HEK293 (cell line): ENCODE results near the gene TBL1XR1.
"Not testable (repeated sequence)": the region's sequence is repeated elsewhere in the genome, so short reads cannot be mapped to it uniquely, and the experiment has no call there.

ENCODE experiments used
- CTCF ChIA-PET: fragments of 350-600 bp; formaldehyde crosslinking; extraction: SDS; loops from one replicate; lab custom pipeline; 2021; ENCODE audit warnings: antibody characterized with exemption; lab: Yijun Ruan, JAX
- POLR2A ChIA-PET: fragments of 300-600 bp; formaldehyde crosslinking; extraction: SDS; loops from one replicate; lab custom pipeline; 2020; ENCODE audit warnings: antibody characterized with exemption, inconsistent platforms; lab: Yijun Ruan, JAX
- H3K27ac ChIP-seq: fragments of 200-500 bp; sonication (Bioruptor generic); 2 replicates; pipeline ENCODE4 v1.5.1; 2014; ENCODE audit warnings: low read depth, low read length, control low read depth, inconsistent platforms; ENCODE audit errors: extremely low read depth
- H3K36me3 ChIP-seq, 2 experiments: fragments of 200-500 bp in 1 of 2; sonication (Bioruptor generic) in 1 of 2; 1 replicate in 1 of 2; 2 replicates in 1 of 2; pipeline ENCODE4 v1.5.1; 2014 to 2017; ENCODE audit warnings: inconsistent platforms in 2 of 2, low read length in 2 of 2; ENCODE audit not compliant: control insufficient read depth in 2 of 2, insufficient read depth in 1 of 2
- H3K4me1 ChIP-seq: fragments of 200-500 bp; sonication (Bioruptor generic); 2 replicates; pipeline ENCODE4 v1.5.1; 2014; ENCODE audit warnings: mild to moderate bottlenecking, low read length, inconsistent platforms; ENCODE audit not compliant: control insufficient read depth, insufficient read depth
- H3K4me3 ChIP-seq: 2 replicates; pipeline ENCODE4 v1.5.1; 2011; ENCODE audit warnings: low read depth, mild to moderate bottlenecking, control low read depth, low read length, moderate library complexity
- H3K9me3 ChIP-seq: fragments of 200-500 bp; sonication (Bioruptor generic); 2 replicates; pipeline ENCODE4 v1.5.1; 2014; ENCODE audit warnings: low read depth, low read length, inconsistent platforms; ENCODE audit not compliant: control insufficient read depth, insufficient read depth
- HOXD13 ChIP-seq: sonication (generic); formaldehyde crosslinking; IDR thresholded peaks from 2 replicates; pipeline ENCODE4 v1.8.0; 2022; ENCODE audit warnings: missing genetic modification reagents, borderline replicate concordance
- KLF17 ChIP-seq: fragments of 450-650 bp; formaldehyde crosslinking; IDR thresholded peaks from 2 replicates; pipeline ENCODE4 v1.5.1; 2016; ENCODE audit warnings: missing biosample characterization, missing genetic modification characterization
- KLF8 ChIP-seq: fragments of 450-650 bp; formaldehyde crosslinking; IDR thresholded peaks from 2 replicates; pipeline ENCODE4 v1.5.1; 2016; ENCODE audit warnings: missing biosample characterization, missing genetic modification characterization
- MYNN ChIP-seq: fragments of 450-650 bp; formaldehyde crosslinking; IDR thresholded peaks from 2 replicates; pipeline ENCODE4 v1.5.1; 2016; ENCODE audit warnings: missing biosample characterization, missing genetic modification characterization, borderline replicate concordance
- OVOL3 ChIP-seq: fragments of 450-650 bp; formaldehyde crosslinking; IDR thresholded peaks from 2 replicates; pipeline ENCODE4 v1.5.1; 2016; ENCODE audit warnings: missing biosample characterization, missing genetic modification characterization
- SETDB1 ChIP-seq: IDR thresholded peaks from one replicate; pipeline ENCODE4 v1.6.1; 2017; ENCODE audit warnings: mild to moderate bottlenecking, low read length, moderate library complexity, mixed read lengths; ENCODE audit not compliant: insufficient read length
- YY1 ChIP-seq: fragments of 450-650 bp; formaldehyde crosslinking; IDR thresholded peaks from 2 replicates; pipeline ENCODE4 v1.5.1; 2018; ENCODE audit warnings: missing biosample characterization, missing genetic modification characterization
- ZBTB21 ChIP-seq: fragments of 450-650 bp; formaldehyde crosslinking; IDR thresholded peaks from 2 replicates; pipeline ENCODE4 v1.5.1; 2017; ENCODE audit warnings: missing biosample characterization, missing genetic modification characterization
- ZFHX2 ChIP-seq: fragments of 450-650 bp; formaldehyde crosslinking; conservative IDR thresholded peaks from 2 replicates; pipeline ENCODE4 v1.5.1; 2016; ENCODE audit warnings: missing biosample characterization, missing genetic modification characterization
- ZIC2 ChIP-seq: fragments of 450-650 bp; formaldehyde crosslinking; IDR thresholded peaks from 2 replicates; pipeline ENCODE4 v1.5.1; 2016; ENCODE audit warnings: missing biosample characterization, missing genetic modification characterization
- ZNF10 ChIP-seq: fragments of 450-650 bp; formaldehyde crosslinking; IDR thresholded peaks from 2 replicates; pipeline ENCODE4 v1.5.1; 2017; ENCODE audit warnings: missing biosample characterization, missing genetic modification characterization
- ZNF311 ChIP-seq: fragments of 450-650 bp; formaldehyde crosslinking; IDR thresholded peaks from 2 replicates; pipeline ENCODE4 v1.5.1; 2017; ENCODE audit warnings: missing biosample characterization, missing genetic modification characterization, borderline replicate concordance
- ZNF354C ChIP-seq: fragments of 450-650 bp; formaldehyde crosslinking; IDR thresholded peaks from 2 replicates; pipeline ENCODE4 v1.5.1; 2016; ENCODE audit warnings: missing biosample characterization, missing genetic modification characterization, low read depth, borderline replicate concordance
- ZNF404 ChIP-seq: fragments of 450-650 bp; formaldehyde crosslinking; IDR thresholded peaks from 2 replicates; pipeline ENCODE4 v1.5.1; 2017; ENCODE audit warnings: missing biosample characterization, missing genetic modification characterization
- ZNF48 ChIP-seq: fragments of 450-650 bp; formaldehyde crosslinking; IDR thresholded peaks from 2 replicates; pipeline ENCODE4 v1.5.1; 2016; ENCODE audit warnings: missing biosample characterization, missing genetic modification characterization
- ZNF513 ChIP-seq: fragments of 450-650 bp; IDR thresholded peaks from 2 replicates; pipeline ENCODE4 v1.5.1; 2018; ENCODE audit warnings: missing biosample characterization, missing genetic modification characterization
- ZNF768 ChIP-seq: fragments of 450-650 bp; formaldehyde crosslinking; IDR thresholded peaks from 2 replicates; pipeline ENCODE4 v1.5.1; 2018; ENCODE audit warnings: missing biosample characterization, mild to moderate bottlenecking, missing genetic modification characterization
- ZNF792 ChIP-seq: fragments of 450-650 bp; formaldehyde crosslinking; IDR thresholded peaks from 2 replicates; pipeline ENCODE4 v1.5.1; 2016; ENCODE audit warnings: missing biosample characterization, missing genetic modification characterization
- ZNF830 ChIP-seq: fragments of 450-650 bp; IDR thresholded peaks from 2 replicates; pipeline ENCODE4 v1.5.0; 2018; ENCODE audit warnings: missing biosample characterization, missing genetic modification characterization, low read depth, mild to moderate bottlenecking, moderate library complexity
- ZNF843 ChIP-seq: fragments of 450-650 bp; formaldehyde crosslinking; IDR thresholded peaks from 2 replicates; pipeline ENCODE4 v1.5.1; 2016; ENCODE audit warnings: missing biosample characterization, missing genetic modification characterization
- ZXDB ChIP-seq: fragments of 450-650 bp; formaldehyde crosslinking; IDR thresholded peaks from 2 replicates; pipeline ENCODE4 v1.5.1; 2016; ENCODE audit warnings: missing biosample characterization, missing genetic modification characterization
- TF ChIP-seq, protein P1 (sequence below): fragments of 450-650 bp; formaldehyde crosslinking; IDR thresholded peaks from 2 replicates; pipeline ENCODE4 v1.5.1; 2017; ENCODE audit warnings: missing biosample characterization, mild to moderate bottlenecking, missing genetic modification characterization, moderate library complexity
- TF ChIP-seq, protein P2 (sequence below): fragments of 450-650 bp; formaldehyde crosslinking; IDR thresholded peaks from 2 replicates; pipeline ENCODE4 v1.5.1; 2016; ENCODE audit warnings: missing biosample characterization, missing genetic modification characterization, borderline replicate concordance

The TBL1XR1 gene

DNA sequence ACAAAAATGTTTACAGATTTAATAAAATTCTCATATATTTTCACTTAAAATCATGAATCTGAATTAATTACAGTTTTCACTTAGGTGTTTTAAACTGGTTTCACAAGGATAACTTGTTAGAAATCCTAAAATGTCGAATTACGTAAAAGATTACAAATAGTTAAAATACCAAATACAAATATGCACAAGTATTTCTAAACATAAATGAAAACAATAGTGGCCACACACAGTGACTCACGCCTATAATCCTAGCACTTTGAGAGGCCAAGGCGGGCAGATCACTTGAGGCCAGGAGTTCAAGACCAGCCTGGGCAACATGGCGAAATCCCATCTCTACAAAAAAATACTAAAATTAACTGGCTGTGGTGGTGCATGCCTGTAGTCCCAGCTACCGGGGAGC, 10.9 kb upstream of the TBL1XR1 start:
- no peak overlapping the region for H3K27ac ChIP-seq
- no peaks in the 10 kb centered on the region for H3K36me3 ChIP-seq
- POLR2A ChIA-PET, result no interaction called here
- H3K4me1 ChIP-seq, result no peaks in the 10 kb centered on the region
- H3K9me3 ChIP-seq, result no peaks in the 10 kb centered on the region
- no peak for TF ChIP-seq ZNF830
- TF ChIP-seq KLF17 (tag by site-specific recombination), result no peak
- TF ChIP-seq HOXD13 (CRISPR knock-in tag), result no peak
- TF ChIP-seq ZNF354C (tag by site-specific recombination), result no peak
- TF ChIP-seq ZNF10 (tag by site-specific recombination), result no peak
- no peak for TF ChIP-seq ZFHX2 (tag by site-specific recombination)
- no peak for TF ChIP-seq ZXDB (tag by site-specific recombination)
- TF ChIP-seq ZNF311 (tag by site-specific recombination), result no peak
- no peak for TF ChIP-seq YY1 (tag by site-specific recombination)
- TF ChIP-seq, protein P1, sequence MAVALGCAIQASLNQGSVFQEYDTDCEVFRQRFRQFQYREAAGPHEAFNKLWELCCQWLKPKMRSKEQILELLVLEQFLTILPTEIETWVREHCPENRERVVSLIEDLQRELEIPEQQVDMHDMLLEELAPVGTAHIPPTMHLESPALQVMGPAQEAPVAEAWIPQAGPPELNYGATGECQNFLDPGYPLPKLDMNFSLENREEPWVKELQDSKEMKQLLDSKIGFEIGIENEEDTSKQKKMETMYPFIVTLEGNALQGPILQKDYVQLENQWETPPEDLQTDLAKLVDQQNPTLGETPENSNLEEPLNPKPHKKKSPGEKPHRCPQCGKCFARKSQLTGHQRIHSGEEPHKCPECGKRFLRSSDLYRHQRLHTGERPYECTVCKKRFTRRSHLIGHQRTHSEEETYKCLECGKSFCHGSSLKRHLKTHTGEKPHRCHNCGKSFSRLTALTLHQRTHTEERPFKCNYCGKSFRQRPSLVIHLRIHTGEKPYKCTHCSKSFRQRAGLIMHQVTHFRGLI (tag by site-specific recombination), result no peak
- no peak for TF ChIP-seq ZNF792
- TF ChIP-seq OVOL3 (tag by site-specific recombination), result no peak
- CTCF ChIA-PET, result no interaction called here
- no peak overlapping the region for H3K4me3 ChIP-seq

DNA sequence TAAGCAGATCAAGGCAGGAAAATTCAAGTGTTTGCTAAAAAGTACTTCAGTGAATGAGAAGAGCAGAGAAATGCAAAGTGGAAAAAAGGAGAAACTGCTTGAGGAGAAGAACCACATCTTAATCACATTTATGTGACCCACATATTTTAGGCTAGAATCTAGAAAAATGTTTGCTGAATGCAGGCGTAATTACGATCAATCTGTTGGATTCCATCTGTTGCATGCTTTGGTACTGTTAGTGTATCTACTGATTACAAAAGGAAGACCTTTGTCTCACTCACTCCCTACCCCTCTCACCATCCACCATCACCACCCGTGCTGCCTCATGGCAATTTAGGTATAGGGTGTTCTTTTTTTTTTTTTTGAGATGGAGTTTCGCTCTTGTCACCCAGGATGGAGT, 9.7 kb upstream of the TBL1XR1 start:
- ChIA-PET POLR2A (no interaction called here), CTCF (no interaction called here)
- Histone ChIP-seq H3K4me1 (no peaks in the 10 kb centered on the region), H3K36me3 (no peaks in the 10 kb centered on the region), H3K4me3 (no peak overlapping the region), H3K27ac (no peak overlapping the region), H3K9me3 (no peaks in the 10 kb centered on the region)
- TF ChIP-seq ZIC2 (tag by site-specific recombination), result no peak
- TF ChIP-seq KLF8 (tag by site-specific recombination), result no peak

- CTCF ChIA-PET, result interaction anchor here (0.8 kb wide), 1 partner anchor 10 kb away, joined by 3 read pairs; no protein-coding TSS in a partner anchor
- no peak overlapping the region for H3K27ac ChIP-seq
Observed at GRCh38 chr3:177203689-177204395, 6.6 kb upstream of the TBL1XR1 start.

DNA sequence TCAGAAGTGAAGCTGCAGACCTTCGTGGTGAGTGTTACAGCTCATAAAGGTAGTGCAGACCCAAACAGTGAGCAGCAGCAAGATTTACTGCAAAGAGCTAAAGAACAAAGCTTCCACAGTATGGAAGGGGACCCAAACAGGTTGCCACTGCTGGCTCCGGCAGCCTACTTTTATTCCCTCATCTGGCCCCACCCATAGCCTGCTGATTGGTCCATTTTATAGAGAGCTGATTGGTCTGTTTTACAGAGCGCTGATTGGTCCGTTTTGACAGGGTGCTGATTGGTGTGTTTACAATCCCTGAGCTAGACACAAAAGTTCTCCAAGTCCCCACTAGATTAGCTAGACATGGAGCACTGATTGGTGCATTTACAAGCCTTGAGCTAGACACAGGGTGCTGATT, 5.7 kb upstream of the TBL1XR1 start:
- H3K4me3 ChIP-seq, H3K4me1 ChIP-seq, H3K36me3 ChIP-seq, H3K27ac ChIP-seq, H3K9me3 ChIP-seq, POLR2A ChIA-PET: not testable (repeated sequence)
- CTCF ChIA-PET, result interaction anchor here (0.8 kb wide), 1 partner anchor 11 kb away, joined by 3 read pairs; no protein-coding TSS in a partner anchor

More at GRCh38 chr3:177203689-177204395, 6.6 kb upstream of the TBL1XR1 start:
- no peaks in the 10 kb centered on the region for H3K36me3 ChIP-seq
- H3K4me3 ChIP-seq, result no peak overlapping the region
- no peaks in the 10 kb centered on the region for H3K4me1 ChIP-seq
- POLR2A ChIA-PET, result no interaction called here
- TF ChIP-seq MYNN (tag by site-specific recombination), result no peak
- TF ChIP-seq, protein P2, sequence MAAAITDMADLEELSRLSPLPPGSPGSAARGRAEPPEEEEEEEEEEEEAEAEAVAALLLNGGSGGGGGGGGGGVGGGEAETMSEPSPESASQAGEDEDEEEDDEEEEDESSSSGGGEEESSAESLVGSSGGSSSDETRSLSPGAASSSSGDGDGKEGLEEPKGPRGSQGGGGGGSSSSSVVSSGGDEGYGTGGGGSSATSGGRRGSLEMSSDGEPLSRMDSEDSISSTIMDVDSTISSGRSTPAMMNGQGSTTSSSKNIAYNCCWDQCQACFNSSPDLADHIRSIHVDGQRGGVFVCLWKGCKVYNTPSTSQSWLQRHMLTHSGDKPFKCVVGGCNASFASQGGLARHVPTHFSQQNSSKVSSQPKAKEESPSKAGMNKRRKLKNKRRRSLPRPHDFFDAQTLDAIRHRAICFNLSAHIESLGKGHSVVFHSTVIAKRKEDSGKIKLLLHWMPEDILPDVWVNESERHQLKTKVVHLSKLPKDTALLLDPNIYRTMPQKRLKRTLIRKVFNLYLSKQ (tag by site-specific recombination), result no peak
- TF ChIP-seq ZNF843, result no peak
- no peak for TF ChIP-seq SETDB1
- no peak for TF ChIP-seq ZNF48 (tag by site-specific recombination)
- TF ChIP-seq ZNF404 (tag by site-specific recombination), result no peak
- no peak for TF ChIP-seq ZNF513 (tag by site-specific recombination)
- no peak for TF ChIP-seq ZBTB21 (tag by site-specific recombination)
- TF ChIP-seq ZNF768 (tag by site-specific recombination), result no peak
- no peaks in the 10 kb centered on the region for H3K9me3 ChIP-seq
